ENCODE results near the gene BRD4.

The BRD4 gene

GRCh38 chr19:15222738-15223648 is 109.3 kb downstream of the BRD4 start:
- peak; percentile 91 for DNase-seq

GRCh38 chr19:15220833-15221232 is 111.5 kb downstream of the BRD4 start:
- no peak for DNase-seq

- peak; percentile 36 for DNase-seq
Measured at GRCh38 chr19:15218501-15218900, 113.8 kb downstream of the BRD4 start.

GRCh38 chr19:15216363-15216762 is 116.0 kb downstream of the BRD4 start:
- no peak for DNase-seq

GRCh38 chr19:15213715-15214381 is 118.5 kb downstream of the BRD4 start:
- DNase-seq = no peak

- no peak for DNase-seq
Measured at GRCh38 chr19:15212711-15213110, 119.6 kb downstream of the BRD4 start.

- DNase-seq = no peak
Measured at GRCh38 chr19:15210323-15210781, 122.0 kb downstream of the BRD4 start.

- DNase-seq = no peak
Measured at GRCh38 chr19:15201374-15202023, 130.8 kb downstream of the BRD4 start.

- no peak for DNase-seq
Measured at GRCh38 chr19:15200553-15201364, 131.6 kb downstream of the BRD4 start, which contains the start of gene NOTCH3. Gene NOTCH3, minus strand, starts transcription at chr19:15200995. Its CDS starts 90 bp downstream, at chr19:15200905.

GRCh38 chr19:15199661-15200552 is 132.4 kb downstream of the BRD4 start:
- no peak for DNase-seq

- DNase-seq = no peak
Measured at GRCh38 chr19:15198951-15199660, 133.2 kb downstream of the BRD4 start.

- DNase-seq = no peak
Measured at GRCh38 chr19:15197942-15198341, 134.4 kb downstream of the BRD4 start.

- DNase-seq = no peak
Measured at GRCh38 chr19:15197275-15197941, 134.9 kb downstream of the BRD4 start.

GRCh38 chr19:15196360-15197005 is 135.9 kb downstream of the BRD4 start:
- DNase-seq = no peak

GRCh38 chr19:15195371-15196334 is 136.7 kb downstream of the BRD4 start:
- peak; percentile 75 for DNase-seq

GRCh38 chr19:15194938-15195337 is 137.4 kb downstream of the BRD4 start:
- no peak for DNase-seq

GRCh38 chr19:15191982-15192381 is 140.4 kb downstream of the BRD4 start:
- no peak for DNase-seq

- DNase-seq = no peak
Measured at GRCh38 chr19:15191514-15191913, 140.8 kb downstream of the BRD4 start.

Data from NCI-H2171 (cell line).